M059J (cell line): ENCODE data around the gene FBXO24. TPM values are rescaled to one million over a fixed set of nuclear protein-coding genes. Genes with fewer than 3 reads are reported as not detected.
A peak's percentile ranks its signal among the peaks of the same experiment; 100 is the strongest.
"Not testable (repeated sequence)": the region's sequence is repeated elsewhere in the genome, so short reads cannot be mapped to it uniquely, and the experiment has no call there.

Experiments
- DNase-seq: peaks from one replicate; pipeline ENCODE4 v3.0.0-alpha.2; 2012; ENCODE audit warnings: low read depth
- total RNA-seq: library from RNA; depleted of rRNA; stranded (reverse); fragments of >200 nt; shearing (Covaris generic); gene quantifications from 2 replicates; pipeline ENCODE4 v1.2.3, GENCODE V29; 2014

The FBXO24 gene
- total RNA-seq, 1 experiment from 2014 or later = 0.44 TPM

GRCh38 chr7:100556541-100556940, 29.6 kb upstream of the FBXO24 start:
- peak; percentile 63 for DNase-seq

- no peak for DNase-seq
Measured at GRCh38 chr7:100559127-100559526, 27.0 kb upstream of the FBXO24 start.

- no peak for DNase-seq
Measured at GRCh38 chr7:100561491-100562194, 24.5 kb upstream of the FBXO24 start.

GRCh38 chr7:100562195-100563099, 23.7 kb upstream of the FBXO24 start:
- no peak for DNase-seq

- no peak for DNase-seq
Measured at GRCh38 chr7:100563100-100563564, 23.0 kb upstream of the FBXO24 start.

GRCh38 chr7:100563809-100564400, 22.2 kb upstream of the FBXO24 start:
- DNase-seq = peak; percentile 47

- DNase-seq = not testable (repeated sequence)
Measured at GRCh38 chr7:100564405-100564804, 21.7 kb upstream of the FBXO24 start.

- no peak for DNase-seq
Measured at GRCh38 chr7:100565133-100565571, 21.0 kb upstream of the FBXO24 start.

- DNase-seq = no peak
Measured at GRCh38 chr7:100566018-100566531, 20.1 kb upstream of the FBXO24 start.

GRCh38 chr7:100567031-100567730, 18.9 kb upstream of the FBXO24 start:
- DNase-seq = peak; percentile 69

- peak; percentile 69 for DNase-seq
Measured at GRCh38 chr7:100567751-100568175, 18.4 kb upstream of the FBXO24 start.

GRCh38 chr7:100568176-100568895, 17.8 kb upstream of the FBXO24 start:
- DNase-seq = no peak

- DNase-seq = peak; percentile 78
Measured at GRCh38 chr7:100568896-100569844, 17.0 kb upstream of the FBXO24 start.

- no peak for DNase-seq
Measured at GRCh38 chr7:100570954-100571828, 14.9 kb upstream of the FBXO24 start.

GRCh38 chr7:100571829-100572116, 14.4 kb upstream of the FBXO24 start:
- no peak for DNase-seq

GRCh38 chr7:100572281-100572948, 13.7 kb upstream of the FBXO24 start:
- DNase-seq = no peak

- DNase-seq = no peak
Measured at GRCh38 chr7:100572949-100573675, 13.0 kb upstream of the FBXO24 start.
